Astrocyte (in vitro differentiated cells and primary cell): ENCODE results near the gene MAP1A.

Source experiments
- EZH2 ChIP-seq: IDR thresholded peaks from 2 replicates; pipeline ENCODE4 v1.6.1; 2012; ENCODE audit warnings: mild to moderate bottlenecking, low read length, inconsistent platforms; ENCODE audit not compliant: insufficient read depth
- TF ChIP-seq, protein P1 (sequence below): IDR thresholded peaks from 2 replicates; pipeline ENCODE4 v1.5.1; 2011; ENCODE audit warnings: low read depth, mild to moderate bottlenecking, inconsistent platforms, low read length, moderate library complexity; ENCODE audit not compliant: insufficient read depth

DNA sequence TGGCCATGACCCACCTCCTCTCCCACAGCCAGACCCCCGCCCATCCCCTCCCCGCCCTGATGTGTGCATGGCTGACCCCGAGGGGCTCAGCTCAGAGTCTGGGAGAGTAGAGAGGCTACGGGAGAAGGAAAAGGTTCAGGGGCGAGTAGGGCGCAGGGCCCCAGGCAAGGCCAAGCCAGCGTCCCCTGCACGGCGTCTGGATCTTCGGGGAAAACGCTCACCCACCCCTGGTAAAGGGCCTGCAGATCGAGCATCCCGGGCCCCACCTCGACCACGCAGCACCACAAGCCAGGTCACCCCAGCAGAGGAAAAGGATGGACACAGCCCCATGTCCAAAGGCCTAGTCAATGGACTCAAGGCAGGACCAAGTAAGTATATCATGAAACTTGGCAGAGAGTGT, 11.7 kb downstream of the MAP1A start:
- TF ChIP-seq, protein P1, sequence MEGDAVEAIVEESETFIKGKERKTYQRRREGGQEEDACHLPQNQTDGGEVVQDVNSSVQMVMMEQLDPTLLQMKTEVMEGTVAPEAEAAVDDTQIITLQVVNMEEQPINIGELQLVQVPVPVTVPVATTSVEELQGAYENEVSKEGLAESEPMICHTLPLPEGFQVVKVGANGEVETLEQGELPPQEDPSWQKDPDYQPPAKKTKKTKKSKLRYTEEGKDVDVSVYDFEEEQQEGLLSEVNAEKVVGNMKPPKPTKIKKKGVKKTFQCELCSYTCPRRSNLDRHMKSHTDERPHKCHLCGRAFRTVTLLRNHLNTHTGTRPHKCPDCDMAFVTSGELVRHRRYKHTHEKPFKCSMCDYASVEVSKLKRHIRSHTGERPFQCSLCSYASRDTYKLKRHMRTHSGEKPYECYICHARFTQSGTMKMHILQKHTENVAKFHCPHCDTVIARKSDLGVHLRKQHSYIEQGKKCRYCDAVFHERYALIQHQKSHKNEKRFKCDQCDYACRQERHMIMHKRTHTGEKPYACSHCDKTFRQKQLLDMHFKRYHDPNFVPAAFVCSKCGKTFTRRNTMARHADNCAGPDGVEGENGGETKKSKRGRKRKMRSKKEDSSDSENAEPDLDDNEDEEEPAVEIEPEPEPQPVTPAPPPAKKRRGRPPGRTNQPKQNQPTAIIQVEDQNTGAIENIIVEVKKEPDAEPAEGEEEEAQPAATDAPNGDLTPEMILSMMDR, result no peak
- no peak for TF ChIP-seq EZH2
